Measurements from ENCODE around the gene TEAD1. TPM values are rescaled to one million over a fixed set of nuclear protein-coding genes. Genes with fewer than 3 reads are reported as not detected.

The TEAD1 gene
- total RNA-seq, 2 experiments from 2014 or later = 0.11 TPM; not detected in 1

GRCh38 chr11:12683874-12684273, 9.7 kb downstream of the TEAD1 start:
- Mint-ChIP-seq H3K4me1 (ENCODE audit: low read depth) (peaks cover 10% of the 10 kb centered on the region), H3K36me3 (ENCODE audit: low read depth) (no peaks in the 10 kb centered on the region), H3K27me3 (peaks cover 97% of the 10 kb centered on the region), H3K4me3 (no peak overlapping the region), H3K27ac (no peak overlapping the region), H3K9me3 (no peaks in the 10 kb centered on the region)
- ChIA-PET CTCF (no interaction called here), POLR2A (no interaction called here)
- Histone ChIP-seq H3K4me1 (ENCODE audit: insufficient read depth, low read length) (peaks cover 6% of the 10 kb centered on the region), H3K27me3 (ENCODE audit: control insufficient read depth in 1 of 2, insufficient read depth in 2 of 2, low read length in 2 of 2) (peaks cover 30 to 73% of the 10 kb centered on the region in 2 experiments), H3K4me3 (ENCODE audit: low read length) (no peak overlapping the region), H3K36me3 (ENCODE audit: insufficient read depth, low read length) (no peaks in the 10 kb centered on the region), H3K27ac (ENCODE audit: low read depth in 1 of 2, low read length in 2 of 2) (no peak overlapping the region), H3K9me3 (ENCODE audit: control insufficient read depth in 1 of 2, insufficient read depth in 1 of 2, low read length in 2 of 2) (peaks cover 0 to 4% of the 10 kb centered on the region in 2 experiments)
- DNase-seq (no peak), ATAC-seq (ENCODE audit: poor library complexity) (no peak)
- intact Hi-C loops (cut with DNase I, micrococcal nuclease) = no loop called here
- TF ChIP-seq, protein P1, sequence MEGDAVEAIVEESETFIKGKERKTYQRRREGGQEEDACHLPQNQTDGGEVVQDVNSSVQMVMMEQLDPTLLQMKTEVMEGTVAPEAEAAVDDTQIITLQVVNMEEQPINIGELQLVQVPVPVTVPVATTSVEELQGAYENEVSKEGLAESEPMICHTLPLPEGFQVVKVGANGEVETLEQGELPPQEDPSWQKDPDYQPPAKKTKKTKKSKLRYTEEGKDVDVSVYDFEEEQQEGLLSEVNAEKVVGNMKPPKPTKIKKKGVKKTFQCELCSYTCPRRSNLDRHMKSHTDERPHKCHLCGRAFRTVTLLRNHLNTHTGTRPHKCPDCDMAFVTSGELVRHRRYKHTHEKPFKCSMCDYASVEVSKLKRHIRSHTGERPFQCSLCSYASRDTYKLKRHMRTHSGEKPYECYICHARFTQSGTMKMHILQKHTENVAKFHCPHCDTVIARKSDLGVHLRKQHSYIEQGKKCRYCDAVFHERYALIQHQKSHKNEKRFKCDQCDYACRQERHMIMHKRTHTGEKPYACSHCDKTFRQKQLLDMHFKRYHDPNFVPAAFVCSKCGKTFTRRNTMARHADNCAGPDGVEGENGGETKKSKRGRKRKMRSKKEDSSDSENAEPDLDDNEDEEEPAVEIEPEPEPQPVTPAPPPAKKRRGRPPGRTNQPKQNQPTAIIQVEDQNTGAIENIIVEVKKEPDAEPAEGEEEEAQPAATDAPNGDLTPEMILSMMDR (IDR thresholded peaks at IDR 0.05) = no peak

DNA sequence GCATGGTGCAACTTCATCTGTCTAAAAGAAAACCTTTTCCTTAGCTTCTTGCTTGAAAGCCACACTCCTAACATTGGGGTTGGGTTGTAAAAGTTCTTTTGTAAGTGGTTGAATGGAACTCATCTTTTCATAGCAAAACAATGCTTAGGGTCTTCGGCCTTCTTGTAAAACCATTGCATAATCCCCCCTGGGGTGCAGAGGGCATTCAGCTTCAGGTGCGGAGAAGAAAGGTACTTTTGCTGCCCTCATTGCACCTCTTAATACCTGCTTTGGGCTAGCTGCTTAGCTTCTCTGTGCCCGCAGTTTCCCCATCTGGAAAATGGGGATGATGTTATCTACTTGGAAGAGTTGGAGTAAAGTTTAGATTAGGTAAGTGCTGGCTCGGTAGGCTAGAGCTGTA, 10.1 kb downstream of the TEAD1 start:
- Histone ChIP-seq H3K27ac (ENCODE audit: low read depth in 1 of 2, low read length in 2 of 2) (no peak overlapping the region), H3K36me3 (ENCODE audit: insufficient read depth, low read length) (no peaks in the 10 kb centered on the region), H3K9me3 (ENCODE audit: control insufficient read depth in 1 of 2, insufficient read depth in 1 of 2, low read length in 2 of 2) (peaks cover 0 to 4% of the 10 kb centered on the region in 2 experiments), H3K4me1 (ENCODE audit: insufficient read depth, low read length) (peaks cover 6% of the 10 kb centered on the region), H3K27me3 (ENCODE audit: control insufficient read depth in 1 of 2, insufficient read depth in 2 of 2, low read length in 2 of 2) (peaks cover 30 to 73% of the 10 kb centered on the region in 2 experiments), H3K4me3 (ENCODE audit: low read length) (no peak overlapping the region)
- Mint-ChIP-seq H3K27me3 (peaks cover 97% of the 10 kb centered on the region), H3K4me1 (ENCODE audit: low read depth) (peaks cover 10% of the 10 kb centered on the region), H3K36me3 (ENCODE audit: low read depth) (no peaks in the 10 kb centered on the region), H3K27ac (no peak overlapping the region), H3K4me3 (no peak overlapping the region), H3K9me3 (no peaks in the 10 kb centered on the region)
- ATAC-seq (ENCODE audit: poor library complexity) (no peak), DNase-seq (no peak)
- POLR2A ChIA-PET = no interaction called here
- TF ChIP-seq, protein P1 (IDR thresholded peaks at IDR 0.05) = no peak
- intact Hi-C loops (cut with DNase I, micrococcal nuclease) = no loop called here
- CTCF ChIA-PET = no interaction called here

DNA sequence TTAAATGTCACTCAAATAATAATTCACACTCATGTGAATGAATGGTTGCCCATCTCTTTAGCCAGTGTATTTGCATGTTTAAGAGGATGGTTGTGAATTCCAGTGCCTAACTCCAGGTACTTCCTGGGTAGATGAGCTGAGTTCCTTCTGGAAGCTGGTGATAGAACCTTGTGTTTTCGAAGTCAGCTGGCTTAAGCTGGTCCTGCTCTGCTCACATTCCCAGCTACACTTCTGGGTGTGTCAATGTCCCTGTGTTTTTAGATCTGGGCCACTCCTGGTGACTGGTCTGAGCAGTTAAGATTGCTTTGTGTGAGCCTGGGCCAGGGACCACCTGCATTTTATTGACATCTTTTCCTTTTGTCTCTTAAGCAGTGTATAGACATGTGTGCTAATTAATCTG, 10.6 kb downstream of the TEAD1 start:
- ChIA-PET CTCF (no interaction called here), POLR2A (no interaction called here)
- Histone ChIP-seq H3K9me3 (ENCODE audit: control insufficient read depth in 1 of 2, insufficient read depth in 1 of 2, low read length in 2 of 2) (peaks cover 0 to 4% of the 10 kb centered on the region in 2 experiments), H3K36me3 (ENCODE audit: insufficient read depth, low read length) (no peaks in the 10 kb centered on the region), H3K4me3 (ENCODE audit: low read length) (no peak overlapping the region), H3K27me3 (ENCODE audit: control insufficient read depth in 1 of 2, insufficient read depth in 2 of 2, low read length in 2 of 2) (peaks cover 30 to 72% of the 10 kb centered on the region in 2 experiments), H3K4me1 (ENCODE audit: insufficient read depth, low read length) (peaks cover 6% of the 10 kb centered on the region), H3K27ac (ENCODE audit: low read depth in 1 of 2, low read length in 2 of 2) (no peak overlapping the region)
- no peak for ATAC-seq (ENCODE audit: poor library complexity)
- DNase-seq = no peak
- Mint-ChIP-seq H3K27ac (no peak overlapping the region), H3K4me1 (ENCODE audit: low read depth) (peaks cover 10% of the 10 kb centered on the region), H3K4me3 (no peak overlapping the region), H3K27me3 (peaks cover 96% of the 10 kb centered on the region), H3K9me3 (no peaks in the 10 kb centered on the region), H3K36me3 (ENCODE audit: low read depth) (no peaks in the 10 kb centered on the region)
- intact Hi-C loops (cut with DNase I, micrococcal nuclease) = no loop called here
- TF ChIP-seq, protein P1 (IDR thresholded peaks at IDR 0.05) = no peak
